Measurements from ENCODE around the gene APIP.

APIP gene

GRCh38 chr11:34851916-34852315 lies 64.3 kb downstream of the APIP start:
- no peak overlapping the region for H3K4me3 ChIP-seq (ENCODE audit: insufficient read depth, low read length, poor library complexity, severe bottlenecking)
- no peaks in the 10 kb centered on the region for H3F3A ChIP-seq (ENCODE audit: insufficient read depth)
- no peak overlapping the region for H3K9ac ChIP-seq (ENCODE audit: low read length)
- H3K9me2 ChIP-seq (replicated peaks; ENCODE audit: insufficient read depth, low read length): no peaks in the 10 kb centered on the region
- no peaks in the 10 kb centered on the region for H3K36me3 ChIP-seq (ENCODE audit: low read length)
- H3K9me3 ChIP-seq (ENCODE audit: insufficient read depth, low read length): no peaks in the 10 kb centered on the region
- TF ChIP-seq CTCF (IDR thresholded peaks at IDR 0.05; ENCODE audit: insufficient read depth, low read length, poor library complexity, severe bottlenecking): no peak
- no peak for TF ChIP-seq EZH2phosphoT487 (conservative IDR thresholded peaks at IDR 0.05; ENCODE audit: low read length)
- H2AFZ ChIP-seq (ENCODE audit: low read depth, low read length, severe bottlenecking): no peak overlapping the region
- H3K27ac ChIP-seq (ENCODE audit: low read depth, low read length): no peak overlapping the region
- no peaks in the 10 kb centered on the region for H3K79me2 ChIP-seq (ENCODE audit: insufficient read depth, low read length)
- no peaks in the 10 kb centered on the region for H3K27me3 ChIP-seq (ENCODE audit: low read length)
- no peak overlapping the region for H3K4me2 ChIP-seq (ENCODE audit: low read depth, low read length, poor library complexity, severe bottlenecking)
- H4K20me1 ChIP-seq (ENCODE audit: low read depth, low read length): no peaks in the 10 kb centered on the region

DNA sequence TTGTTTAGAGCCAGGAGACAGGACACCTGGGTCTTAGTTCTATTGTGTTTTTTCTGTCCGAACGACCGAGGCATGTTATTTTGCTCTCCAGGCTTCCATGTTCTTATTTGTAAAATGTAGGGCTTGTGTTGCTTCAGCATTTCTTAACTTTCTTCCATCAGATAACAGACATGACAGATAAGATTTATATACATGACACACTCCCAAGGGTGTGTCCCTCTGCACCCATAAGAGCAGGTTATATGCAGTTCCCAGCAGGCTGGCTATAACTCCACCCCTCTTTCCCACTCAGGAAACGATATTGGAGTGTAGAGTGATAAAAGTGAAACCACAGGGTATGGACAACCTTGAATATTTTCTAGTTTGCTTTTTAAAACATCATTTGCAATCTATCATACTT lies 65.8 kb downstream of the APIP start:
- H3K9ac ChIP-seq (ENCODE audit: low read length): no peak overlapping the region
- H3K27ac ChIP-seq (ENCODE audit: low read depth, low read length): no peak overlapping the region
- H3K27me3 ChIP-seq (ENCODE audit: low read length): no peaks in the 10 kb centered on the region
- H3K9me3 ChIP-seq (ENCODE audit: insufficient read depth, low read length): no peaks in the 10 kb centered on the region
- H3K79me2 ChIP-seq (ENCODE audit: insufficient read depth, low read length): no peaks in the 10 kb centered on the region
- no peak overlapping the region for H3K4me3 ChIP-seq (ENCODE audit: insufficient read depth, low read length, poor library complexity, severe bottlenecking)
- no peaks in the 10 kb centered on the region for H3F3A ChIP-seq (ENCODE audit: insufficient read depth)
- no peak for TF ChIP-seq CTCF (IDR thresholded peaks at IDR 0.05; ENCODE audit: insufficient read depth, low read length, poor library complexity, severe bottlenecking)
- no peak for TF ChIP-seq EZH2phosphoT487 (conservative IDR thresholded peaks at IDR 0.05; ENCODE audit: low read length)
- H3K36me3 ChIP-seq (ENCODE audit: low read length): no peaks in the 10 kb centered on the region
- no peaks in the 10 kb centered on the region for H3K9me2 ChIP-seq (replicated peaks; ENCODE audit: insufficient read depth, low read length)
- H3K4me2 ChIP-seq (ENCODE audit: low read depth, low read length, poor library complexity, severe bottlenecking): no peak overlapping the region
- H4K20me1 ChIP-seq (ENCODE audit: low read depth, low read length): no peaks in the 10 kb centered on the region
- no peak overlapping the region for H2AFZ ChIP-seq (ENCODE audit: low read depth, low read length, severe bottlenecking)

DNA sequence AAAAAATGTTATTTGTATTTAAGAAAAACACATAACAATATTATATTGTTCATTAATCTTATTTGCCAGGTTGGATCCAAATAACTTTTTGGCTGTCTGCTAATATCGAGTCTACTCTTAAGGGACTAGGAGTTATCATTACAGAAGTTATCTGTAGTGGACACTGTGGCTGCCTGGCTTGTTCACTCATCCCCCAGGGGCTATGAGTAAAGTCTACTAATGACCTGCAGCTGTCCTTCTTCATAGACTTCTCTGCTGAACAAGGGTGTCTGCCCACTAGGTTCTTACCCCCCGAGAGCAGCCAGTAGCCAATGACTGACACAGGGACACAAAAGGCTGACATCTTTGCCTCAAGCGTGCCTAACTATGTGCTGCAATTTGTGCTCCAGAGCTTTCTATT lies 69.7 kb downstream of the APIP start:
- H3K4me3 ChIP-seq (ENCODE audit: insufficient read depth, low read length, poor library complexity, severe bottlenecking): no peak overlapping the region
- no peaks in the 10 kb centered on the region for H3K9me3 ChIP-seq (ENCODE audit: insufficient read depth, low read length)
- no peaks in the 10 kb centered on the region for H3K27me3 ChIP-seq (ENCODE audit: low read length)
- H3K27ac ChIP-seq (ENCODE audit: low read depth, low read length): no peak overlapping the region
- no peaks in the 10 kb centered on the region for H4K20me1 ChIP-seq (ENCODE audit: low read depth, low read length)
- TF ChIP-seq EZH2phosphoT487 (conservative IDR thresholded peaks at IDR 0.05; ENCODE audit: low read length) (no peak), CTCF (IDR thresholded peaks at IDR 0.05; ENCODE audit: insufficient read depth, low read length, poor library complexity, severe bottlenecking) (no peak)
- H3K9me2 ChIP-seq (replicated peaks; ENCODE audit: insufficient read depth, low read length): no peaks in the 10 kb centered on the region
- no peak overlapping the region for H3K4me2 ChIP-seq (ENCODE audit: low read depth, low read length, poor library complexity, severe bottlenecking)
- no peaks in the 10 kb centered on the region for H3F3A ChIP-seq (ENCODE audit: insufficient read depth)
- no peak overlapping the region for H3K9ac ChIP-seq (ENCODE audit: low read length)
- no peaks in the 10 kb centered on the region for H3K79me2 ChIP-seq (ENCODE audit: insufficient read depth, low read length)
- H2AFZ ChIP-seq (ENCODE audit: low read depth, low read length, severe bottlenecking): no peak overlapping the region
- no peaks in the 10 kb centered on the region for H3K36me3 ChIP-seq (ENCODE audit: low read length)

Measured in SU-DHL-6 (cell line).